Islet of Langerhans (tissue), 1 donor: ENCODE data around the gene INO80.

Experiments
- FAIRE-seq: peaks from one replicate; lab custom pipeline; 2011; peaks lifted over from hg19 to GRCh38; lab: Jason Lieb, UNC

INO80 gene

GRCh38 chr15:40942878-40943277 is 173.2 kb downstream of the INO80 start:
- FAIRE-seq = no peak

DNA sequence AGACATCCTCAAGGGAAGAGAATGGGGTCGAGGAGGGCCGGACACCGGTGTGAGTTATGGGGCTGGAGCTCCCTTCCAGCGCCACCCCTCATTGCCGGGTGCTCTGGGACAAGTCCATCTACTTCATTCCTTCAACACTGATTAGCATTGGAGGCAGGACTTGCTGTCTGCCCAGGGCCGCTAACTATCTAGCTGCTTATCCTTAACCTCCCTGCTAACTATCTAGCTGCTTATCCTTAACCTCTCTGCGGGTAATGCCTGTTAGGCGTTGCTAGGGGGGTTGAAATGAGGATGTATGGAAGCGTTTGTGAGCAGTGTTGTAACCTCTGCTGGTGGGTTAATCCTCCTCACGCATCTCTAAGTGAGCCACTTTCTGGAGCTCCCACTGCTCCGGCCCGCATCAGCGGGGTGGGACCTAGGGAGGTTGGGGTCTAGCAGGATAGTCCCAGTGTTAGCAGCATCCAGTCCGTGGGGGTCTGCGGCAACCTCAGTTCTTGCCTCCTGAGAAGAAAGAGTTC is 173.7 kb downstream of the INO80 start:
- no peak for FAIRE-seq

DNA sequence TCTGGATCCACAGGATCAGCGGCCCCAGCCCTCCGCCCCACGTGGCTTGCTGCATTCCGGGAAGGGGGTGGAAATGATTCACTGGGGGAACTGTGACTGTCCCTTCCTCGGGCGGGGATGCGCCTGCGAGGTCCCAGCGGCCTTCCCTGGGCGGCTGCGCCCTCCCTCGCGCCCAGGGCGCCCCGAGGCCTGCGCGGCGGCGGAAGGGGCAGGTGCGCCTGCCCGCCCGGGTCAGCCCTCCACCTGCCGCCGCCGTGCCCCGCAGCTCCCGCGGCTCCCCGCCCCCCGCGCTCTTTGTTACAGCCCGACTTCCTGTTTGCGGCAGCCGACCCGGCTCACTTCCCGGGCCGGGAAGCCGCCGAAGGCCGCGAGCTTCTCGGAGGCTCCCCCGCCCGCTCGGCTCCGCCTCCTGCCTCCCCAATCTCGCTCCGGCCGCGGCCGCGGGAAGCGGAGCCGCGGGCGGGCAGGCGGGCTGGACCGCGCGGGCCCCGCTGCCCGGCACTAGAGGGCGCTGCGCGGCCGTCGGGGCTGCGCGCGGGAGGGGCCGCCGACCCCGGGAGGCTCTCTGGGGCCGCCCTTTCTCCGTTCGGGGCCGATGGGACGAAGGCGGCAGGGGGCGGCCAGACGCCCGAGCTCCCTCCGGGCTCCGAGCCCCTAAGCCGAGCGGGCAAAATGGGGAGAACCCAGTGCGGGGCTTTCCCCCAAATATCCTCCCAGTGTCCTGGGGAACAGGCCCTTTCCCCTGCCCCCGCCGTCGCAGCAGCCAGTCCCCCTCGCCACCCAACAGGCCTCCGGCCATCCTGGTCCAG is 174.3 kb downstream of the INO80 start:
- no peak for FAIRE-seq

DNA sequence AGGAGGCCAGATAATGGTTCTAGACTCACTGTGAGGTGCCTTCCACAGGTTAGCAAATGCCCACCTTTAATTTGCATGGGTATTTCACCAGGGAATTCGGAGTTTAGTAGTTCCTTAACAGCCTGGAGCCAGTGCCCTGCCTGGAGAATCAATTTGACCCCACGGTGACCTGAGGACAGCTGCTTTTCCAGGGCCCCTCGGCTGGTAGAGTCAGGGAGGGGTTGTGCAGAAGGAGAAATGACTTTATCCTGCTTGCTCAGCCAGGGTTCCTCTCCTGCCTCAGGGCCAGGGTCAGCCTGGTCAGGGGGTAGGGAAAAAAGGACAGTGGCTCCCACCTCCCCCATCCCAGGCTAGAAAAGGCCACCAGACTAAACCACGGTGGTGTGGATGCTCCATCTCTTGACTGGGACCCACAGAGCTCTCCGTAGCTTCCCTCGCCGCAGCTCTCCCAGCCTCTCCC is 175.0 kb downstream of the INO80 start:
- no peak for FAIRE-seq

DNA sequence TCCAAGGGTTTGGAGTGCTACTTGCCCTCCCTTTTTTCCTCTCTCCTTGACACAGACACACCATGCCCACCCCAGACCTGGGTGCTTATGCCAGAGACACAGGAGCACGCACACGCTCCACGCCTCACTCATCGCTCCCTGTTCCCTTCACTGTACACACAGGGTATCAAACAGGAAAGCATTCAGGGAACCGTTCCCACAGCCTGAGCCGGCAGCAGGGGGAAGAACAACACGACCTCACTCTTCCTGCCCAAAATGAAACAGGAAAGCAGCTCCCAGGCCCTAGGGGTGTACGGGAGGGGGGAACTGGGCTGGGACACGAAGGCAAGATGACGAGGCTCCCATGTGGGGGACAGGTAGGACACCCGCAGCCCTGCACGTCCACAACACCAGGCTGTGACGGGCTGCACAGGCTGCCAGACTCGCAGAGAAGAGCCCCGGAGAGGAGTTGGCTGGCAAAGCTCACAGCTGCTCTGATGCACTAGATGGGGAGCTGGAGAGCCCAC is 175.7 kb downstream of the INO80 start:
- no peak for FAIRE-seq

DNA sequence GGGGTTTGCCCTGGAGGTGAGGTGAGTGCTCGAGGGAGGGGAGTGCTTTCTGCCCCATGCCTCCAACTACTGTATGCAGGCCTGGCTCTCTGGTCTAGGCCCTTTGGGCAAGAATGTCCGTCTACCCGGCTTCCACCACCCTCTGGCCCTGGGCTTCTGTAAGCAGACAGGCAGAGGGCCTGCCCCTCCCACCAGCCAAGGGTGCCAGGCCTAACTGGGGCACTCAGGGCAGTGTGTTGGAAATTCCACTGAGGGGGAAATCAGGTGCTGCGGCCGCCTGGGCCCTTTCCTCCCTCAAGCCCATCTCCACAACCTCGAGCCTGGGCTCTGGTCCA is 177.6 kb downstream of the INO80 start:
- no peak for FAIRE-seq

GRCh38 chr15:40937762-40938535 is 178.1 kb downstream of the INO80 start:
- no peak for FAIRE-seq

DNA sequence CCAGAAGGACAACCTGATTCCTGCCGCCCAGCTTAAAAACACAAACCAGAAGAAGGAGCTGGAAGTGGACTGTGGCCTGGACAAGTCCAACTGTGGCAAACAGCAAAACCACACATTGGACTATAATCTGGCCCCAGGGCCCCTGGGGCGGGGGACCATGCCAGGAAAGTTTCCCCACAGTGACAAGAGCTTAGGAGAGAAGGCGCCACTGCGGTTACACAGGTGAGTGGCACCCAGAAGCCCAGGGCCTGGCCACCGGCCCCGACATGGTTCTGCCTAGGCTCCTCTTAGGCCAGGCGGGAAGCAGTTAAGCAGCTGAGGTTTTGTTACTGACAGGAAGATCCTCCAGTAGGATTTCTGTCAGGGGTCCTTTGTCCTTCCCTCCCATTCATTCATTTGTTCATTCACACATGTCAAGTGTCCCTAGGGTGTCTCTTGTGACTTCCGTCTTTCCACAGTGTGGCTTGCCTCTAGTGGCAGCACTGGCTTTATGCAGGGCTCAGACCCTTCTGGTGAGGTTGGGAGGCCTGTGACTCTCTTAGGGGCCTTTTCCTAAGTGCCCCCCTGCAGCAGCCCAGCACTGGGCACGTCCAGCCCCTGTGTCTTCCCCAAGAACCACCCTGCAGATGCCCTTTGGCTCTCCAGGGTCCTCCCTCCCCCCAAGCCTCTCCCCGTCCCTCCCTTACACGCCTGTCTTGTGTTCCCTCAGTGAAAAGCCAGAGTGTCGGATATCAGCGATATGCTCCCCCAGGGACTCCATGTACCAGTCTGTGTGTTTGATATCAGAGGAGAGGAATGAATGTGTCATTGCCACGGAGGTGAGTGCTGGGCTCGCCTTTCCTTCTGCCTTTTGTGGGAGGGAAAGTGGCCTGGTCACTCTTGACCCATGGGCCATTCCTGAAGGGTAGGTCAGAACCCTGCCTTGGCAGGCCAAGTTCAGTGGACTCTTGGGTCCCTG is 179.1 kb downstream of the INO80 start:
- no peak for FAIRE-seq

GRCh38 chr15:40936234-40936708 is 179.8 kb downstream of the INO80 start:
- no peak for FAIRE-seq

DNA sequence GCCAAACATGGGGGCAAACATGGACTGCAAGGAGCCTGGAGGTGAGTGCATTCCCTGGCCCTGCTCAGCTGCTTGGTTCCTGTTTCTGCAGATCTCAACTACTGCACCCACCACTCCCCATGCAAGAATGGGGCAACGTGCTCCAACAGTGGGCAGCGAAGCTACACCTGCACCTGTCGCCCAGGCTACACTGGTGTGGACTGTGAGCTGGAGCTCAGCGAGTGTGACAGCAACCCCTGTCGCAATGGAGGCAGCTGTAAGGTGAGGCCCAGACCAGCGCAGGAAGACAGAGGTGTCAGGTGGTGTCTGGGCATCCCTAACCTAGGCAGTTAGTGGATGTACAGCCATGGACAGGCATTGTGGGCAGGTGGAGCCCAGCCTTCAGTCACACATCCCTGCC is 181.6 kb downstream of the INO80 start:
- FAIRE-seq = no peak

DNA sequence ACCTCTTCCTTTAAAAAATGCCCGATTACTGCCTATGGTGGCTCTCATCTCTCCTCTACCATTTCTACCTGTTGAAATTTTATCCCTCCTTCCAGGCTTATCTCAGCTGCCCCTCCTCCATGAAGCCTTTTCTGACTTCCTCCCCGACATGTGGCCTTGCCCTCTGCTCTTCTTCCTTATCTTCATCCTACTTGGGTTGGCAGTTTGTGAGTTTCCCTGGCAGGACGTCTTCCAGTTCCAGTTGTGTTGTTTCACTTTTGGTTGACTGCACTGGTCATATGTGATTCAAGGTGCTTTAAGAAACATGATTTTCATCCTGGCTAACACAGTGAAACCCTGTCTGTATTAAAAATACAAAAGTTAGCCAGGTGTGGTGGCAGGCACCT is 182.6 kb downstream of the INO80 start:
- no peak for FAIRE-seq

- no peak for FAIRE-seq
Observed at GRCh38 chr15:40932649-40933516, 183.2 kb downstream of the INO80 start.

GRCh38 chr15:40932156-40932555 is 183.9 kb downstream of the INO80 start:
- FAIRE-seq = no peak

DNA sequence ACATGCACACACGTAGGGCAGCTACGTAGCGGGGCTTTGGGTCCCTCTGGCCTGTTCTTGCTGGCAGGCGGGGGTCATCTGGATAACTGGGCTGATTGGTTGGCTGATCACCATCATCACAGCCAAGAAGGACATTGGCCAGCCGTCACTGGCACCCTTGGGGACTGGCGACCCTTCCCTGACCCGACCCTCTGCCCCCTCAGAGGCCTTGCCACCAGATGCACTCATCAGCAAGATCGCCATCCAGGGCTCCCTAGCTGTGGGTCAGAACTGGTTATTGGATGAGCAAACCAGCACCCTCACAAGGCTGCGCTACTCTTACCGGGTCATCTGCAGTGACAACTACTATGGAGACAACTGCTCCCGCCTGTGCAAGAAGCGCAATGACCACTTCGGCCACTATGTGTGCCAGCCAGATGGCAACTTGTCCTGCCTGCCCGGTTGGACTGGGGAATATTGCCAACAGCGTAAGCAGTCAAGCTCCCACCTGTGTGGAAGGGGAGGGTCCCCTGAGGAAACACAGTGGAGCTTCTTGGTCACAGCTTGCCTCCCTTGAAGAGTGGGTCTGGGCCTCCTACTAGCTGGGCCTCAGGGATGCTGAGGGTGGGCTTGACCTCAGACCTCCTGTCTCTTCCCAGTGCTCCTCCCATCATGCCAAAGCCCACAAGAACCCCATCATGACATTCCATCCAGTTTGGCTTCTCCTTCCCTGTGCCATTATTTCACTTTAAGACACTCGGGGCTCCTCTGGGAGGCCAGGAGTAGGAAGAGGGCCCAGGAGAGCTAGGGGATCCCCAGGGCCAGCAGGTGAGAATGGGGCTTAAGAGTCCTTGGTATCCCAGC is 184.6 kb downstream of the INO80 start:
- no peak for FAIRE-seq

DNA sequence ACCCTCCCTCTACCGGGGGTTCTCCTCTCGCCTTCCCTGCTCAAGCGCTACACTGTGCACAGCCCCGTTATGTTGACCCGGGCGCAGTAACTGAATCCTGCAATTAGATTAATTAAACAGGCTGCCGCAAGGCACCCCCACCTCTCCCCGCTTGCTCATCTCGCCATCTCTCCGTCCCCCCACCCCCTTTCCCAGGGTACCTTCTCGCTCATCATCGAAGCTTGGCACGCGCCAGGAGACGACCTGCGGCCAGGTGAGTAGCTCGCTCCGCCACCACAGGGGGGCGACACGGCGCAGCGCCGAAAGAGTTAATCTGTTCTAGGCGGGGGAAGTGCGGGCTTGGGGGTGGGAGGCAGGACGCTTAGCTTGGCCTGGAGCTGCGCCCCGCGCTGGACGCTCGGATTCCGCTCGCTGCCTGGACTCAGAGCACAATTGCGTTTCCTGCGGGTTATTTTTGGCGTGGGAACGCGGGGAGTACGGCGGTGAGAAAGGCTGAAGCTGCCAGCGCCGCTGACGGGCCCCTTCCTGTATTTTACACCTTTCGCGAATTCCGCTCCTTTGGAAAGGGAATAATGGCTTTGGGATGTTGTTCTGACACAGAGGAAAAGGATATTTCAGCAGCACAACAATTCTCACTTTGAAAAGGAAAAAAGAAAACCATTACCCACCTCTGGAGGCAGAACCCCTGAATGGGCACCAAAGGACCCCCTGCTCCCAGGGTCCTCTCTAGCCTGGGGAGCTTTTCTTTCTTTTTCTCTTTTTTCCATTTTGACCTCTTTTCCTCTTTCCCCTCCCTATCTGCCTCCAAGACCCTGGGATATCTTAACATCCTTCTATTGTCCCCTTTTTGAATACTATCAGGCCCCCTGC is 185.4 kb downstream of the INO80 start:
- FAIRE-seq = no peak

DNA sequence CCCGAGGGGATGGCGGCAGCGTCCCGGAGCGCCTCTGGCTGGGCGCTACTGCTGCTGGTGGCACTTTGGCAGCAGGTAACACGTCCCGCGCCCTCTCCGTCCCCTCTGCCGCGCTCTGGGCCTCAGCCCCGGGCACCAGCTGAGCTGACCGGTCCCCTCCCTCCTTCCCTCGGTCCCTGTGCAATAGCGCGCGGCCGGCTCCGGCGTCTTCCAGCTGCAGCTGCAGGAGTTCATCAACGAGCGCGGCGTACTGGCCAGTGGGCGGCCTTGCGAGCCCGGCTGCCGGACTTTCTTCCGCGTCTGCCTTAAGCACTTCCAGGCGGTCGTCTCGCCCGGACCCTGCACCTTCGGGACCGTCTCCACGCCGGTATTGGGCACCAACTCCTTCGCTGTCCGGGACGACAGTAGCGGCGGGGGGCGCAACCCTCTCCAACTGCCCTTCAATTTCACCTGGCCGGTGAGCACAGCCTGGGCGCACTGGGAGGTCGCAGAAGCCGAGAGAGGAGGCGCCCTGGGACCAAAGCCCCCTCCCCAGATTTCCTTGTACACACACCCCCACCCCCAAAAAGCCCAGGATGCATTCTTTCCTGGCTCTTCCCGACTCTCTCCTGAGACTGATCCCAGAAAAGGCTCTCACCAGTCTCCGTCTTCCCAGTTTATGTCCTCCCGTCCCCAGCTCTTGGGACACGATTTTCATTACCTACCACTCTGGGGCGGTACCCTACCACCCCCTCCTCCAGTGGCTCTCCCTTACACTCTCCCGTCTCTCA is 186.2 kb downstream of the INO80 start:
- no peak for FAIRE-seq
